ENCODE data around the gene ADGRD2. TPM values are rescaled to one million over a fixed set of nuclear protein-coding genes. Genes with fewer than 3 reads are reported as not detected.

Gene ADGRD2
- total and polyA plus RNA-seq, 2 donors from 2014 or later = not detected

GRCh38 chr9:124526174-124526573 lies 75.9 kb downstream of the ADGRD2 start:
- no peak overlapping the region for H3K27ac ChIP-seq (ENCODE audit: low read depth in 2 of 2, low read length in 2 of 2)
- intact Hi-C loops (cut with DNase I) = no loop called here
- FAIRE-seq (no peak), DNase-seq (no peak)
- H3K4me3 ChIP-seq (ENCODE audit: low read length in 3 of 3) = no peak overlapping the region
- peaks cover 0 to 14% (median 7%) of the 10 kb centered on the region in 3 donors for H3K36me3 ChIP-seq (ENCODE audit: control insufficient read depth in 2 of 3, insufficient read depth in 3 of 3, low read length in 3 of 3)
- H3K4me1 ChIP-seq (ENCODE audit: control insufficient read depth in 2 of 3, insufficient read depth in 2 of 3, low read depth in 1 of 3, low read length in 3 of 3) = no peaks in the 10 kb centered on the region
- H3K9me3 ChIP-seq (ENCODE audit: control insufficient read depth in 2 of 3, insufficient read depth in 1 of 3, low read length in 3 of 3) = no peaks in the 10 kb centered on the region
- no peaks in the 10 kb centered on the region for H3K27me3 ChIP-seq (ENCODE audit: control insufficient read depth, insufficient read depth, low read length)
- no peak for TF ChIP-seq CTCF (IDR thresholded peaks at IDR 0.05; ENCODE audit: borderline replicate concordance, extremely low read depth, insufficient read depth)
- H3K9ac ChIP-seq (ENCODE audit: low read length in 3 of 3) = no peak overlapping the region

GRCh38 chr9:124527781-124528180 lies 77.5 kb downstream of the ADGRD2 start:
- no peak overlapping the region for H3K9ac ChIP-seq (ENCODE audit: low read length in 3 of 3)
- no peak for TF ChIP-seq CTCF (IDR thresholded peaks at IDR 0.05; ENCODE audit: borderline replicate concordance, extremely low read depth, insufficient read depth)

More at GRCh38 chr9:124527781-124528180, 77.5 kb downstream of the ADGRD2 start:
- no peak for FAIRE-seq
- intact Hi-C loops (cut with DNase I) = no loop called here
- Histone ChIP-seq H3K27me3 (ENCODE audit: control insufficient read depth, insufficient read depth, low read length) (no peaks in the 10 kb centered on the region), H3K4me1 (ENCODE audit: control insufficient read depth in 2 of 3, insufficient read depth in 2 of 3, low read depth in 1 of 3, low read length in 3 of 3) (no peaks in the 10 kb centered on the region), H3K4me3 (ENCODE audit: low read length in 3 of 3) (no peak overlapping the region), H3K9me3 (ENCODE audit: control insufficient read depth in 2 of 3, insufficient read depth in 1 of 3, low read length in 3 of 3) (no peaks in the 10 kb centered on the region), H3K27ac (ENCODE audit: low read depth in 2 of 2, low read length in 2 of 2) (no peak overlapping the region), H3K36me3 (ENCODE audit: control insufficient read depth in 2 of 3, insufficient read depth in 3 of 3, low read length in 3 of 3) (peaks cover 0 to 14% (median 5%) of the 10 kb centered on the region in 3 donors)
- DNase-seq = no peak

Other genes with a start within 250 kb of the ADGRD2 start
- 82.1 TPM for gene NEK6, start 192.5 kb upstream of the ADGRD2 start, total RNA-seq
- 14.9 TPM for gene NEK6, start 192.5 kb upstream of the ADGRD2 start, polyA plus RNA-seq (ENCODE audit: insufficient read depth, low read depth, low replicate concordance)
- 105 TPM for gene PSMB7, start 35.0 kb upstream of the ADGRD2 start, total RNA-seq
- gene PSMB7, start 35.0 kb upstream of the ADGRD2 start, polyA plus RNA-seq (ENCODE audit: insufficient read depth, low read depth, low replicate concordance) = 250 TPM
- not detected for gene NR5A1, start 56.9 kb downstream of the ADGRD2 start, total RNA-seq
- not detected for gene NR5A1, start 56.9 kb downstream of the ADGRD2 start, polyA plus RNA-seq (ENCODE audit: insufficient read depth, low read depth, low replicate concordance)

Measured in kidney (tissue), 14 donors.